Ishikawa (cell line): ENCODE data around the gene EP400.

ENCODE experiments used
- CEBPB ChIP-seq: IDR thresholded peaks from 2 replicates; pipeline ENCODE4 v1.6.1; 2012
- CREB1 ChIP-seq: IDR thresholded peaks from 2 replicates; pipeline ENCODE4 v1.6.1; 2012; ENCODE audit warnings: low read depth
- EGR1 ChIP-seq: IDR thresholded peaks from 2 replicates; pipeline ENCODE4 v1.6.1; 2012
- EP300 ChIP-seq: IDR thresholded peaks from 2 replicates; pipeline ENCODE4 v1.6.1; 2012; ENCODE audit warnings: borderline replicate concordance
- NFIC ChIP-seq: IDR thresholded peaks from 2 replicates; pipeline ENCODE4 v1.6.1; 2012
- RAD21 ChIP-seq: IDR thresholded peaks from 2 replicates; pipeline ENCODE4 v1.6.1; 2012; ENCODE audit warnings: low read depth
- TAF1 ChIP-seq: IDR thresholded peaks from 2 replicates; pipeline ENCODE4 v1.6.1; 2012; ENCODE audit warnings: low read depth, mild to moderate bottlenecking
- TCF12 ChIP-seq: IDR thresholded peaks from 2 replicates; pipeline ENCODE4 v1.6.1; 2012; ENCODE audit warnings: low read depth
- TEAD4 ChIP-seq: IDR thresholded peaks from 2 replicates; pipeline ENCODE4 v1.6.1; 2012
- USF1 ChIP-seq: IDR thresholded peaks from 2 replicates; pipeline ENCODE4 v1.6.1; 2012
- YY1 ChIP-seq: IDR thresholded peaks from 2 replicates; pipeline ENCODE4 v1.6.1; 2012; ENCODE audit warnings: low read depth
- ZBTB7A ChIP-seq: IDR thresholded peaks from 2 replicates; pipeline ENCODE4 v1.6.1; 2012; ENCODE audit warnings: low read depth
- TF ChIP-seq, protein P1 (sequence below): IDR thresholded peaks from 2 replicates; pipeline ENCODE4 v1.6.1; 2012; ENCODE audit warnings: low read depth, mild to moderate bottlenecking
- TF ChIP-seq, protein P2 (sequence below): IDR thresholded peaks from 2 replicates; pipeline ENCODE4 v1.6.1; 2012

The EP400 gene

DNA sequence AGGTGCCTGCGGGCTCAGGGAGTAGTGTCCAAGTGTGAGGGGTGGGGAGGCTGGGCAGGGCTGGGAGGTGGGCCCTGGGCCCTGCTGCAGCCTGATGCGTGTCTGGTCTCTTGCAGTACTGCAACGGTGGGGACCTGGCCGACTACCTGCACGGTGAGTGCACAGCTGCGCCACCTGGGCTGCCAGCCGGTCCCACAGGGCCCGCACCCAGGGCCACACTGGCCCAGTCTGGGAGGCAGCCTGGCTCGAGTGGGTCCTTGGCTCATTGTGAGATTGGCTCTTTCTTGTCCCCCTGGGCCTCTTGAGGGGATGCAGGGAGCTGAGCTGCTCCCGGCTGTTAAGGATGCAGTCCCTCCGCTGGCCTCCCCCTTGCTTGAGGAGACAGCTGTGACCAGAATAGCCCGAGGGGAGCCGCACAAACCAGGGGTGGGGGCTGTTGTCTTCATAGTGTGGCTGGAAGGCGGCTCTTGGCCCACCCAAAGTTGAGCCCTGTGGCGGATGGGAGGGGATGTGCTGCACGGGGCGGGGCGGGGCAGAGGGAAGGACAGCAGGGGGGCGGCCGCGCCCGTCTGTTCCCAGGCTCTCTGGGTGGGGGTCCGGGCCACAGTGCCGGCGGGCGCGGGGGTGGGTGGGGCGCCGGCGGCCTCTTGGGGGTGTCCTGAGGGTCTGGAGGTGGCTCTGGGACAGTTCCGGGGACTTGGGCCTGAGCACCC lies 42.2 kb upstream of the EP400 start:
- TF ChIP-seq NFIC (no peak), USF1 (no peak), EGR1 (no peak), ZBTB7A (no peak), RAD21 (no peak)
- TF ChIP-seq, protein P1, sequence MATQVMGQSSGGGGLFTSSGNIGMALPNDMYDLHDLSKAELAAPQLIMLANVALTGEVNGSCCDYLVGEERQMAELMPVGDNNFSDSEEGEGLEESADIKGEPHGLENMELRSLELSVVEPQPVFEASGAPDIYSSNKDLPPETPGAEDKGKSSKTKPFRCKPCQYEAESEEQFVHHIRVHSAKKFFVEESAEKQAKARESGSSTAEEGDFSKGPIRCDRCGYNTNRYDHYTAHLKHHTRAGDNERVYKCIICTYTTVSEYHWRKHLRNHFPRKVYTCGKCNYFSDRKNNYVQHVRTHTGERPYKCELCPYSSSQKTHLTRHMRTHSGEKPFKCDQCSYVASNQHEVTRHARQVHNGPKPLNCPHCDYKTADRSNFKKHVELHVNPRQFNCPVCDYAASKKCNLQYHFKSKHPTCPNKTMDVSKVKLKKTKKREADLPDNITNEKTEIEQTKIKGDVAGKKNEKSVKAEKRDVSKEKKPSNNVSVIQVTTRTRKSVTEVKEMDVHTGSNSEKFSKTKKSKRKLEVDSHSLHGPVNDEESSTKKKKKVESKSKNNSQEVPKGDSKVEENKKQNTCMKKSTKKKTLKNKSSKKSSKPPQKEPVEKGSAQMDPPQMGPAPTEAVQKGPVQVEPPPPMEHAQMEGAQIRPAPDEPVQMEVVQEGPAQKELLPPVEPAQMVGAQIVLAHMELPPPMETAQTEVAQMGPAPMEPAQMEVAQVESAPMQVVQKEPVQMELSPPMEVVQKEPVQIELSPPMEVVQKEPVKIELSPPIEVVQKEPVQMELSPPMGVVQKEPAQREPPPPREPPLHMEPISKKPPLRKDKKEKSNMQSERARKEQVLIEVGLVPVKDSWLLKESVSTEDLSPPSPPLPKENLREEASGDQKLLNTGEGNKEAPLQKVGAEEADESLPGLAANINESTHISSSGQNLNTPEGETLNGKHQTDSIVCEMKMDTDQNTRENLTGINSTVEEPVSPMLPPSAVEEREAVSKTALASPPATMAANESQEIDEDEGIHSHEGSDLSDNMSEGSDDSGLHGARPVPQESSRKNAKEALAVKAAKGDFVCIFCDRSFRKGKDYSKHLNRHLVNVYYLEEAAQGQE, result no peak

DNA sequence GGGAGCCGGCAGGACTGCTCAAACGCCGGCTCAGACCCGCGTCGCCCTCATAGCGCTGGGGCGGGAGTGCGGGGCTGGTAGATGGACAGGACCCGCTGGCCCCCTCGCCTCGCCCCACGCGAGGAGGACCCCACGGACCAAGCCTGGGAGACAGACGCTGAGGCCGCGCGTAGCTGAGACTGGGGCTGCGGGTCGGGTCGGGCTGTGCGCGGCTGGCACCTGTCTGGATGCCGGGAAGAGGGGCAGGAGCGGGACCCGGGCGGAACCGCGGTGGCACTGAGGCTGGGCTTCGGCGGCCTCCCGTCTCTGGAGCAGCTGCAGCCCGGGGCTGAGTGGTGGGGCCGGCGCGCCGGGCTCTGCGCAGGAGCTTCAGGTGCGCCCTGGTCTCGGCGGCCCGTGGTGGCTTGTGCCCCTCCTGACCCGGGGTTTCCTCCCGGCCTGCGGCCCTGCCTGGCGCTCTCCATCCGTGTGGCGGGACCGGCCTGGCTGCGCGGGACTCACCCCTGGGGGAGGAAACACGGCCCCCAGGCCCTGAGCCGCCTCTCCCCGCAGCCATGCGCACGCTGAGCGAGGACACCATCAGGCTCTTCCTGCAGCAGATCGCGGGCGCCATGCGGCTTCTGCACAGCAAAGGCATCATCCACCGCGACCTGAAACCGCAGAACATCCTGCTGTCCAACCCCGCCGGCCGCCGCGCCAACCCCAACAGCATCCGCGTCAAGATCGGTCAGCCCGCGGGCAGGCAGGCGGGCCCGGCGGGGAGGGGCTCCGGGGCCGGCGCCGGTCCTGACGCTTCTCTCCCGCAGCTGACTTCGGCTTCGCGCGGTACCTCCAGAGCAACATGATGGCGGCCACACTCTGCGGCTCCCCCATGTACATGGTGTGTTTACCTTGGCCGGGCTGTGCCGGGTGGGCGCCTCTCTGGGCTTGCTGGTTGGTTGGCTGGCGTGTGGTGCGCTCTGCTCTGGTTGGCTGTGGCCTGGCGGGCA lies 41.4 kb upstream of the EP400 start:
- TF ChIP-seq USF1 (no peak), CEBPB (no peak), RAD21 (no peak), NFIC (no peak), EP300 (no peak), CREB1 (no peak)
- TF ChIP-seq, protein P2, sequence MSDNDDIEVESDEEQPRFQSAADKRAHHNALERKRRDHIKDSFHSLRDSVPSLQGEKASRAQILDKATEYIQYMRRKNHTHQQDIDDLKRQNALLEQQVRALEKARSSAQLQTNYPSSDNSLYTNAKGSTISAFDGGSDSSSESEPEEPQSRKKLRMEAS, result no peak

DNA sequence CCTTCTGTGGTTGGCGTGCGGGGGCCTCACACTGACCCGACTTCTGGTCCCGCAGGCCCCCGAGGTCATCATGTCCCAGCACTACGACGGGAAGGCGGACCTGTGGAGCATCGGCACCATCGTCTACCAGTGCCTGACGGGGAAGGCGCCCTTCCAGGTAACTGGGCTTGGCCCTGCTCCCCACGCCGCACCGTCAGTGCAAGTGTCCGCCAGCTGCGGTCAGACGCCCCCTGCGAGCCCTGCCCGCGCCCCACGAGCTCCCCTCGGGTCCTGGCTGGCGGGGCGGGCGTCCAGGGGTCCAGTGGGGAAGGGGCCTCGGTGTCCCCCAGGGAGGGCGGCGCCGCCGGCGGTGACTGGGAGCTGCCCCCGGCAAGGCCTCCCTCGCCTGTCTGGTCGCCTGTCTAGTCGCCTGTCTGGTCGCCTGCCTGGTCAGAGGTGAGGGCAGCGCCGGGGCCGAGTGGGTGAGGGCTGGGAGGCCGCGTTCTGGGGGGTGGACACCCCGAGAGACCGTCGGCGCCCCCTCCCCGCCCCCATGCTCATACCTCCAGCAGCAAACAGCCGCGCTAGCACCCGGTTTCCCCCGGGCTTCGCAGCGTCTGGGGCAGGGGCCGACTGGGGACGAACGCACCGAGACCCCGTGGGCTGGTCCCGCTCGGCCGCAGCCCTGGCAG lies 40.5 kb upstream of the EP400 start:
- TF ChIP-seq USF1 (no peak), CEBPB (no peak), TEAD4 (no peak)

GRCh38 chr12:131909752-131910219 lies 40.0 kb upstream of the EP400 start:
- TF ChIP-seq TEAD4 (no peak), CEBPB (no peak), ZBTB7A (no peak), CREB1 (no peak), TCF12 (no peak), NFIC (no peak), TAF1 (no peak), RAD21 (no peak), USF1 (no peak)
- TF ChIP-seq, protein P2, result no peak

GRCh38 chr12:131910302-131911027 lies 39.3 kb upstream of the EP400 start:
- no peak for TF ChIP-seq TAF1
- no peak for TF ChIP-seq TEAD4
- TF ChIP-seq TCF12, result no peak
- TF ChIP-seq CEBPB, result no peak
- no peak for TF ChIP-seq YY1
- no peak for TF ChIP-seq USF1
